Activated CD8-positive, alpha-beta T cell treated with anti-CD3 and anti-CD28 coated beads for 36 hours (primary cell): ENCODE results near the gene CDK19. TPM values are rescaled to one million over a fixed set of nuclear protein-coding genes. Genes with fewer than 3 reads are reported as not detected.

Experiments used
- ATAC-seq: fragments of 200-7000 bp; cut with Tn5 transposase; one replicate; pipeline ENCODE4 v1.10.0; 2021; ENCODE audit warnings: mild to moderate bottlenecking, moderate library complexity
- CTCF ChIA-PET: fragments of 350-600 bp; sonication (Branson Sonifier 250); formaldehyde crosslinking; loops from one replicate; lab custom pipeline; 2021; ENCODE audit warnings: antibody characterized with exemption; lab: Charles Lee
- POLR2A ChIA-PET: fragments of 350-600 bp; sonication (Branson Sonifier 250); formaldehyde crosslinking; loops from one replicate; lab custom pipeline; 2021; ENCODE audit warnings: antibody characterized with exemption; lab: Charles Lee
- DNase-seq: peaks from one replicate; pipeline ENCODE4 v3.0.0-alpha.2; 2020
- H3K27ac Mint-ChIP-seq: one replicate; pipeline ENCODE4 v1.8.0; 2021; ENCODE audit warnings: mild to moderate bottlenecking, mixed read lengths
- H3K27me3 Mint-ChIP-seq: one replicate; pipeline ENCODE4 v1.8.0; 2021; ENCODE audit warnings: mixed read lengths
- H3K36me3 Mint-ChIP-seq: one replicate; pipeline ENCODE4 v1.8.0; 2021; ENCODE audit warnings: low read depth, mixed read lengths
- H3K4me1 Mint-ChIP-seq: one replicate; pipeline ENCODE4 v1.8.0; 2021; ENCODE audit warnings: low read depth, mixed read lengths
- H3K4me3 Mint-ChIP-seq: one replicate; pipeline ENCODE4 v1.8.0; 2021; ENCODE audit warnings: mild to moderate bottlenecking, moderate library complexity, mixed read lengths
- H3K9me3 Mint-ChIP-seq: one replicate; pipeline ENCODE4 v1.8.0; 2021; ENCODE audit warnings: mixed read lengths
- CTCF ChIP-seq: fragments of 200-600 bp; IDR thresholded peaks from one replicate; pipeline ENCODE4 v1.8.0; 2022; ENCODE audit warnings: antibody characterized with exemption, mild to moderate bottlenecking
- intact Hi-C: fragments of 100-400 bp; cut with micrococcal nuclease; formaldehyde crosslinking; loops from one replicate; pipeline ENCODE4 v1.10.0; 2022
- total RNA-seq, 2 experiments: library from RNA; stranded (reverse); gene quantifications; one replicate each; pipeline ENCODE4 v1.2.3, GENCODE V29; 2021

CDK19 gene
- total RNA-seq, 2 experiments from 2014 or later: 11.8 to 13.1 TPM

GRCh38 chr6:110826236-110827129 lies 11.2 kb upstream of the CDK19 start:
- CTCF ChIA-PET: no interaction called here
- H3K27ac Mint-ChIP-seq: no peak overlapping the region
- no peak for DNase-seq
- POLR2A ChIA-PET: no interaction called here
- peaks cover 3% of the 10 kb centered on the region for H3K4me1 Mint-ChIP-seq
- no peak for ATAC-seq
- H3K36me3 Mint-ChIP-seq: no peaks in the 10 kb centered on the region
- H3K9me3 Mint-ChIP-seq: no peaks in the 10 kb centered on the region
- H3K4me3 Mint-ChIP-seq: no peak overlapping the region
- no peaks in the 10 kb centered on the region for H3K27me3 Mint-ChIP-seq
- no peak for TF ChIP-seq CTCF
- intact Hi-C loops: no loop called here

GRCh38 chr6:110823146-110823545 lies 7.9 kb upstream of the CDK19 start:
- CTCF ChIA-PET: no interaction called here
- no peaks in the 10 kb centered on the region for H3K36me3 Mint-ChIP-seq
- no peaks in the 10 kb centered on the region for H3K9me3 Mint-ChIP-seq
- DNase-seq: no peak
- ATAC-seq: no peak
- POLR2A ChIA-PET: interaction anchor here (0.9 kb wide), 1 partner anchor 53 kb away, joined by 4 read pairs; no protein-coding TSS in a partner anchor
- H3K27ac Mint-ChIP-seq: no peak overlapping the region
- H3K27me3 Mint-ChIP-seq: peaks cover 2% of the 10 kb centered on the region
- intact Hi-C loops: no loop called here
- no peak for TF ChIP-seq CTCF
- H3K4me1 Mint-ChIP-seq: peaks cover 12% of the 10 kb centered on the region
- no peak overlapping the region for H3K4me3 Mint-ChIP-seq

GRCh38 chr6:110822249-110822648 lies 7.0 kb upstream of the CDK19 start:
- intact Hi-C loops: no loop called here
- no peak for DNase-seq
- Mint-ChIP-seq H3K27ac (no peak overlapping the region), H3K9me3 (no peaks in the 10 kb centered on the region), H3K4me1 (peaks cover 12% of the 10 kb centered on the region), H3K27me3 (peaks cover 3% of the 10 kb centered on the region), H3K36me3 (no peaks in the 10 kb centered on the region), H3K4me3 (no peak overlapping the region)
- TF ChIP-seq CTCF: no peak
- no peak for ATAC-seq
- CTCF ChIA-PET: interaction anchor here (0.9 kb wide), 1 partner anchor 56 kb away, joined by 3 read pairs; no protein-coding TSS in a partner anchor
- POLR2A ChIA-PET: interaction anchor here (1.0 kb wide), 1 partner anchor 52 kb away, joined by 3 read pairs; the partner anchor contains the start of gene AMD1

GRCh38 chr6:110816677-110817076 lies 1.4 kb upstream of the CDK19 start:
- no peak for TF ChIP-seq CTCF
- peak overlapping the region; percentile 99 for H3K27ac Mint-ChIP-seq
- peaks cover 3% of the 10 kb centered on the region for H3K27me3 Mint-ChIP-seq
- ChIA-PET POLR2A (interaction anchor here (2.0 to 9.4 kb wide), 2 partner anchors 60 to 142 kb away, joined by 7 to 241 read pairs; partner anchors contain the start of genes AMD1 and GTF3C6), CTCF (interaction anchor here (2.2 to 3.4 kb wide), 2 partner anchors 58 to 134 kb away, joined by 11 to 14 read pairs; partner anchors contain the start of gene AMD1)
- H3K9me3 Mint-ChIP-seq: no peaks in the 10 kb centered on the region
- intact Hi-C loops: loop anchor here (1.0 to 10.0 kb wide), 2 partner anchors 60 to 128 kb away; no protein-coding TSS in a partner anchor
- H3K36me3 Mint-ChIP-seq: peaks cover 1% of the 10 kb centered on the region
- H3K4me1 Mint-ChIP-seq: peaks cover 30% of the 10 kb centered on the region
- H3K4me3 Mint-ChIP-seq: peak overlapping the region; percentile 99
- peak; percentile 54 for DNase-seq
- ATAC-seq: no peak
